Activated CD8-positive, alpha-beta memory T cell treated with anti-CD3 and anti-CD28 coated beads, Interleukin-2, amount 50 U/mL, for 24 hours (primary cell): ENCODE measurements around the gene UNC80.

Source experiments
- DNase-seq: peaks from one replicate; pipeline ENCODE4 v3.0.0-alpha.2; 2020; ENCODE audit errors: extremely low read depth

The UNC80 gene

DNA sequence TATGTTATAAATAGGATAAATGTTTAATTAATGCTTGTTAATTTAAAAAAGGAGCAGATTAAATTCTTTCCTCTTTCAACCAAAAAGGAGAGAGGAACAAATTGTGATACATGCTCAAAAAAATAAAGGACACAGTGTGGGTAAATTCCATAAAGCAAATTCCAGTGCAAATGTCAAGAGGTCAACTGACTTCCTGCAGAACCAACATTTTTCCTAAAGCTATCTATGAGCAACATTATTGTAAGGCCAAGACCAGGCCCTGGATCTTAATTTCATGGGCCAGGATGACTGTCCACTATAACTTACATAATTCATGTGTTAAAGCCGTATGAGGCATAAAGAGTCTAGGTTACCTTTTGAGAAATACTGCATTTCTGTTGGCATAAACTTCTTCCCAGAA, 136.9 kb downstream of the UNC80 start:
- no peak for DNase-seq

DNA sequence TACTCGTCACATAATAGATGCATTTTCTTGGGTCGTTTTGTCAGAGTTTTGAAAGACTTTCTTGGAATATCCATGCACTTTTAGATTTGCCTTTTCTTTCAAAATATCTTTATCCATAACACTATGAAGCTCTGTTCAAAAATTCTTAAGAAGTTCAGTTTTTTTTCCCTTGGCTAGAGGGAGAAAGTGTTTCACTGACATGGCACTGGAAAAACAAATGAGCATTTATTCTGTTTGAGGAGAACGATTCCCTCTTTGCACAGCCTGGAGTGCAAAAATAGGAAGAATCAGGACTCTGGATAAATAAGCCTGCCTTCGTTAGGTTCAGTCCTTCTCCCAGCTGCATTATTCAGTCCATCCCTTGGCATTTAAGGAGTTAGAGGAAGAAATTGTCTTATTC, 139.9 kb downstream of the UNC80 start:
- no peak for DNase-seq

DNA sequence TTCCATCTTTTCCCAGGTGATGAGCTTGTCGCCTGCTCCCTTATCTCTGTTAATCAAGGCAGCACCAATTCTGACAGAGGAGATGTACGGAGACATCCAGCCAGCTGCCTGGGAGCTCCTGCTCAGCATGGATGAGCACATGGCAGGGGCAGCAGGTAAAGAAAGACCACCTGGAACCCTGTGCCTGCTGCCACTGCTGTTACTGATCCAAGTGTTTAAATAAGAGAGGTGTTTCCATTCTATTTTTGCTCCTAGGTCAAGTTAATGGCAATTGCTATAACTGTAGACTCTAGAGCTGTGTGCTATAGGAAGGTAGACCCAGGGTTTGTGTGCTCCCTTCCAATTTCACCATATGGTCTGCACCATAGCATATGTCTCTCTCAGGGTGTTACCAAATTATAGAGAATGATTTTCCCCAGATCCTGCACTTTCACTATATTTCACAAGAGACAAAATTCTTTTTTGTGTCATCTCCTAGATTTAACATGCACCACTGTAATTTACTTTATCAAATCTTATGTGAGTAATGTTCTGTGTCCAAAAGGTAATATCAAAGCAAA, 142.2 kb downstream of the UNC80 start:
- no peak for DNase-seq

DNA sequence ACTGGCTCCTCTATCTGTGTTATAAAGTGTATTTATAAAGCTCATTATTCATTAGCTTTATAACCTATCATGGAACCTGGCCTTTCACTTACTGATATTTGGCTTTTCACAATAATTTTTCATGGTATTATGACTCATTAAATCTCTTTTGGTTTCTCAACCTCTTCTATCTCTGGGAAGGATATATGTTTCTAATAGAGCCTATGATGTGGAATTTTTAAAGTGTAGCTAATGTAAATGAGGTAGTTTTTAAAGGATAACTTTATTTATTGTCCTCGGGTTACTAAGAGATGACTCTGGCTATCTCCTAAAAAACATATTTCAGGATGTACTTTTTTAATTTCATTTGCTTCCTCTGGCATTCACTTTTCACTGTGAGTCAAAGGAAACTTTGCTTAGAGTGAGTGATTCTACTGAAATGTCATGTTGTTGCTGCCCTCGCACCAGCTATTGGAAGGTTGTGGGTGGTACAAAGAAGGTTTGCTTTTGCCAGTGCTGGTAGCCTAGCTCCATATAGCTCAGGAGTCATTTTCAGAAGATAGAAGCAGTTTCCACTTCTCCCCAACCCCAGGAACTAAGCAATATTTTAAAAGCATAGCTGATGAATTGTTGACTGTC, 145.6 kb downstream of the UNC80 start:
- DNase-seq, result no peak

DNA sequence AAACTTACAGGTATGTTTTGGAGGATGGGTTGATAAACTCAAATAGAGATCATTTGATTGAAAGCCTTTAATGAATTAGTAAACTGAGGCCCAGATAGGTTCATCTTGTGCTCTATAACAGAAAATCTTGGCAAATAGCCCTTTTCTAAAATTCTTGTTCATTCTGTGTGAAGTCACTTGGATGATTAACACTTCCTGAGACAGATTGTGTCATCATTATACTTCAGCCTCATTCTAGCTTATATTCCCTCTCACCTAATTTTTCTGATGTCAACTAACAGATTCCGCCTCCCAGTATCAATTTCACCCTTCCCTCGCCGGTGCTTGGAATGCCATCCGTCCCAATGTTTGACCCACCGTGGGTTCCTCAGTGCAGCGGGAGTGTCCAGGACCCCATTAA, 146.6 kb downstream of the UNC80 start:
- no peak for DNase-seq

DNA sequence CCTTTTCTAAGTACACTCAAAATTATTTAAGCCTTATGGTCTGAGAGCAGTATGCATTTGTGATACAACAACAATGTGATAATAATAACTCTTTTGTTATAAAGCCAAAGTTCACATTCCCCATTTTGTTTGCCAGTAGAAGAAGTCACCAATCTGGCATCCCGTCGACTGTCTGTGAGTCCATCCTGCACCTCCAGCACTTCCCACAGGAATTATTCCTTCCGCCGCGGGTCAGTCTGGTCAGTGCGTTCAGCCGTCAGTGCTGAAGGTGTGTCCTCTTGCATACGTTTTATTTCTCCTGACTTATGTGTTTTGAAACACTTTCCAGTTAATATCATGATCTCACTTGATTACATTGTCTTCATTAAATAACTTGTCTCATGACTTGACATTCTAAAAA, 150.5 kb downstream of the UNC80 start:
- no peak for DNase-seq

DNA sequence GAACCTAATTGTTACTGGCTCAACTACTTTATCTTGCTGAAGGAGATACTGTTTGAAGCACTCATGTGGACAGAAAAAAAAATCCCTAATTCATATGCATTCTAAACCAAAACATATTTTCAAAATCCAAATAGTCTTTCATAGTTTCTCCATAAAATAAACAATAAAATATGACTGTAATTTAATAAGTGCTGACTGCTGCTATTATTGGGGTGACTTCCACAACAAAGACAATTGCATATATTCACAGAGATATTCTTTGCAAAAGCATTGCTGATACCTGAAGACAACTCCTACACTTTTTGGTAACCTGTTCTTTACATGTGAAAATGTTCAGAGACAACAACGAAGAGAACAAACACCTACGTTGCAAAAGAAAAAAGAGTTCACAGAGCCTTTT, 157.7 kb downstream of the UNC80 start:
- no peak for DNase-seq

DNA sequence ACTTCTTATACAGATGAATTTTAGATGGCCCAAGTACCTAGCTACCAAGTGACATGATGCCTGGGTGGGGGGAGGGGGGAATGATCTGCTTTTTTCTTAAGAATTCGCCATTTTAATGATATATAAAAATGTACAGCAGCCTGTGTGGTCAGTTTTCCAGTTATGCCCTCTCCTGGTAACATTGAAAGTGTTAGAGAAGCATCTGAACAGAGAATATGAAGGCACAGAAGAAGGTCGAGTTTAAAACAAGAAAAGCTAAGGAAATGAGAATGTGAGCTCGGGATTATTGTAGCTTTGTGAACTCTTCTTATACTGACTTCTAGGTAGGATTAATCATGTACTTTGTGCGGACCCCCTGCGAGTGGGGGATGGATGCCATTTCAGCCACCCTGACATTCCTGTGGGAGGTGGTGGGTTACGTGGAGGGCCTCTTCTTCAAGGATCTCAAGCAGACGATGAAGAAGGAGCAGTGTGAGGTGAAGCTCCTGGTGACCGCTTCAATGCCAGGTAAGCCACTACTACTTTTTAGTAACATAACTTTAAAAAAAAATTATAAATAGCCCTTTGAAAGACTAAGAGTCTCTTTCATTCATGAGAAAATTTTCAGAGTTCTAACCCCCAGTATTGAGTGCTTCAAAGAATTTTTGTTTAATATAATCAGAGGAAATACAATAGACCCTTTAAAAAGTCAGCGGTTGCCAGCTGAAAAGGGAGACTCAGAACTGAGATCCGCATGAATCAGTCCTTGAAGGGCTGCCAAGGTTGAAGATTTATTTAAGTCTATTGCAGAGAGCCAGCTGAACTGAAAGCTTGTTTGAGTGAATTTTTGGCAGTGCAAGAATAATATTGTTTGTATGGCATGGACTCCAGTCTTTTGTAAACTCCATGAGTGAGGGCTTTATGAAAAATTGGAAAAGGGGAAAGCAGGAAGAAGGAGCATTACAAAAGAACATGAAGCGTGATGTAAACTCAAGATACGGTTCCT, 162.2 kb downstream of the UNC80 start:
- no peak for DNase-seq

DNA sequence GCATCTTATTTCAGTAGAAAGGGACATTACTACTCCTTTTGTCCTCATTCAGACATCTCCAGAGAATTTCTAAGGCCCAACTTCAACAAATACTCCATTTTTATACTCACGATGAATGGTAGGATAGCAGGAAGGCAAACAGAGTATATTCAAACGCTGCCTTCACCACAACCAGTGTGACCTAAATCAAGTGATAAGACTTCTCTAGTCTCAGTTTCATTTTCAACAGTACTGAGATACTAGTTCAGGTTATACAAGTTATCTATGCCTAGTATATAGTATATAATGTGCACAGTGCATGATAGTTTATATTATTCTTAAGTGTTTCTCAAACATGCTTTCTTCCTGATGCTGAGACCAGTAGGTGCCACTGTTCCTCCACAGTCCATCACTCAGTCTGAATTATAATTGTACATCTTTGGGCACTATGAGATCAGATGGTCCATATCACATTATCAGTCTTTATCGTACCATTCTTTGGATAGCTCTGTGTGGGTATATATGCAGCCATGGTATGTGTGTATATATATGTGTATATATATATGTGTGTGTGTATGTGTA, 164.6 kb downstream of the UNC80 start:
- no peak for DNase-seq

DNA sequence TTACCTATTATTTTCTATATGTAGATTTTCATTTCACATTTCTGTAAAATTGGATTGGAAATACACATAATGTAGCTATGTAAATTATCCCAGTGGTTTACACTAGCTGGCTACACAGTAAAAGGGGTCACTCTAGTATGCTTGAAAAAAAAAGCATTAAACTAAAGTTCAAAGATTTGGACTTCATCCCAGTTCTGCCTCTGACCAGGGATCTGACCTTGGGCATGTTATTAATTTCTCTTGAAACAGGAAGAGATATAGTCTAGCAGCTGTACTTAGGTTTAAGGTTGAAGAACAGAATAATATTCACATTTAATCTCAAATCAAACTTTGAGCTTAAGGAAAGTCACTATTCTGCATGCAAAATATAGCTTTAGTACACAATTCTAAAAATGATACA, 166.3 kb downstream of the UNC80 start:
- no peak for DNase-seq

DNA sequence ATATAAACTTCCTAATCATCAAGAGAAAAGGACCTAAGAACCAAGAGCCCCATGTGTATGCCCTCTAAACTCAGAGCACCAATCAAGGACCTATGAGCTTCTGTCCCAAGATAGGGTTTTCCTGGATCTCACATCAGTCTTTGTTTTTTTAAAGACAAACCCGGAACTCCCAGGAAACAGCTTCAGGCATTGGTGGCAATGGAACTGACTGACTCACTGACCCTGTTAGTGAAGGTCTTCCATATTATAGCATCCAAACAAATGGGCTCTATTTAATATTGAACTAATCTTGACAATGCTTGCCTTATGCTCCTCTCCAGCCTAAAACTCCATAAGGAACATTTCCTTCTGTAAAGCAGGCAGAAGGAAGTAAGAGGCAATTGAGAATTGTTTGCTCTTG, 167.3 kb downstream of the UNC80 start:
- no peak for DNase-seq

DNA sequence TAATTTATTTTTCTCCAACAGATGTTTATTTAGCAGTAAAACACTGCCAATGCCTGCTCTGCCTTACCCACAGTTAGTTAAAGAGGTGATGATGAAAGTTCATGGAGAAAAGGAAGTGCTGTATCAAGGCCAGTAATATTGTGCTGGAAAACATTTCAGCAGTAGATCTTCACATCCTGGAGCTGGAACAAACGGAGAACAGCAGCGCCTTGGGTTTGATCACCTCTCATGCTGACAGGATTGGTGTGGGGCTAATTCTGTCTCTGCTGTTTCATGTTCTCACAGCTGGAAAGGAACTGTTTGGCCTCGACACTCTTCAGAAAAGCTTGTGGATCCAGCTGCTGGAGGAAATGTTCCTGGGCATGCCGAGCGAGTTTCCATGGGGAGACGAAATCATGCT, 169.3 kb downstream of the UNC80 start:
- no peak for DNase-seq

DNA sequence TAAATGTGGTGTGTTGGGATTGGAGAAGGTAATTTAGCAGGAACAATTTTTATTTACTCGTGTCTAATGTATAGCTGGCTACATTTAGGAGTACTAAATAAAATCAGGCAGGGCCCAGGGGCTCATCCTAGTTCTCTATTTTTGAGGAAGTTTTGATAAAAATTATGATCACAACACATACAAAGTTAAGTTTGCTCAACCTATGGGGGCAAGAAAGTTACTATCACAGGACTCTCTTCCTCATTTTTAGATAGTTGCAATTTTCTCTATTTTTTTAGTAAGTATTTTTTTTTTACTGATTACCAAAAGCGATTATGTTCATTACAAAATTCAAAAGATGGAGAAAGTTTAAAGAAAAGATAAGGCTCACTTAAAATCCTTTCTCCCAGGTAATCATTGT, 170.8 kb downstream of the UNC80 start:
- DNase-seq, result no peak

DNA sequence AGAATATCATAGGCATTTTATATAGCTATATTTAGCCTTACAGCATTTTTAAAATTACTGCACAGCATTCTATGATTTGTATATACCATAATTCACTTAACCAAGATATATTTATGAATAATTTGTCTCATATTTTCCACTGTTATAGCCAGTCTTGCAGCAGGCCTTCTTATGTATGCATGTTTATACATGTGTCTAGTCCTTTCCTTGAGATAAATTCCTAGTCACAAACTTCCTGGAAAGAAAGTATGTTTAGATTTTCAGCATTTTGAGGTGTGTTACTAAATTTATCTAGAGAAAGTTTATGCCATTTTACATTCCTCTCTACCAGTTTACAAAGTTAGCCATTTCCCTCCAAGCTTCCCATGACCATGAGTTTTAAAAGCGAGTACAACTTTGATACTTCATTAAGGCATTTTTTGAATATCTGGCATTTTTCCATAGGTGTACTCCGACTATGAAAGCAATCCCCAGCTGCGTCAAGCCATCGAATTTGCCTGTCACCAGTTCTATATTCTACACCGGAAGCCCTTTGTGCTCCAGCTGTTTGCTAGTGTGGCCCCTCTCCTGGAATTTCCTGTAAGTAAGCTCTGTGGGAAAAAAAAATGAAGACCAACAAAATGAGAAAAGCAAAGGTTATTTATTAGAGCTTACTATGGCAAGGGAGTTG, 171.4 kb downstream of the UNC80 start:
- no peak for DNase-seq

DNA sequence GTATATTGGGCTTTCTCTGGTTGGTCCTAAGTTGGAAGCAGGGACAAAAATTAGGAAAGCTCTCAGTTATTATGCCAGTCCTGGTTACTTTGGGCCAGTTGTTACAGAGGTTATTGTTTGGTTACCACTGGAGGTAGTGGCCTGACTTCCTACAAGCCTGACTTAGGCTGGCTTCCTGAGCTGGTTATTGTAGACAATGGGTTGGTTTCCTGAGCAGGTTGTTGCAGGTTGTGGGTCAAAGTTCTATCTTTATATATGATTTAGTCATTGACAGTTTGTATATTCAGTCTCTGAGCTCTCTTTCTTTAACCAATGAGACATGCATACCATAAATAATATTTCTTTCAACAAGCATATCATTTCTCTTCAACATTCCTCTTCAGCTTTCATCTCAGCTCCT, 172.1 kb downstream of the UNC80 start:
- DNase-seq, result no peak

DNA sequence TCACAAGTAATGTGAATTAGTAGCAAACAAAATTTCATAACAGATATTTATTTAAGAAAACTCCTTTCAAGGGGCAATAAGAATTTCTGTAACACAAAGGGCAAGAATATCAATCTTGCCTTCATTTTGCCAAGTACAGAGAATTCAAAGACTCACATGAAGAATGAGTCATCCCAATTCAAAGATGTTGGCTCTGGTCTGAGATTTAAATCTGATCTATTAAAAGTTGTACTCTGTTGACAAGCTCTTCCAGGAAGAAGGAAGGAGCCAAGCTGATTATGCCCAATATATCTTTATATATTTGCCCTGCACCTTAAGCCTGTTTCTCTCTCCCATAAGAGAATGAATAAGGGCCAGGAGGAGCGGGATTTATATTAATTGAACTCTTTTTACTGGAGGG, 174.9 kb downstream of the UNC80 start:
- no peak for DNase-seq

DNA sequence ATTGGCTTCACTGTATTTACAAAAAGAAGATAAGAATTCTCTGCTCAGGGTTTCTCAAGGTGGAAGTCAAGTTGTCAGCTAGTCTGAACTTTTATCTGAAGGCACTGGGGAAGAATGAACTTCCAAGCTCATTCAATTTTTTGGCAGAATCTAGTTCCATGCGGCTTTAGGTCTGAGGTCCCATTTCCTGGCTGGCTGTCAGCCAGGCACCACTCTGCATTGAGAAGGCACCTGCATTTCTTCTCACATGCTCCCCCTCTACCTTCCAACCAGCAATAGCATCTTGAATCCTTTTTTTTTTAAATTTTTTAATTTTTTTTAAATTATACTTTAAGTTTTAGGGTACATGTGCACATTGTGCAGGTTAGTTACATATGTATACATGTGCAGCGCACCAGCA, 184.6 kb downstream of the UNC80 start:
- no peak for DNase-seq

DNA sequence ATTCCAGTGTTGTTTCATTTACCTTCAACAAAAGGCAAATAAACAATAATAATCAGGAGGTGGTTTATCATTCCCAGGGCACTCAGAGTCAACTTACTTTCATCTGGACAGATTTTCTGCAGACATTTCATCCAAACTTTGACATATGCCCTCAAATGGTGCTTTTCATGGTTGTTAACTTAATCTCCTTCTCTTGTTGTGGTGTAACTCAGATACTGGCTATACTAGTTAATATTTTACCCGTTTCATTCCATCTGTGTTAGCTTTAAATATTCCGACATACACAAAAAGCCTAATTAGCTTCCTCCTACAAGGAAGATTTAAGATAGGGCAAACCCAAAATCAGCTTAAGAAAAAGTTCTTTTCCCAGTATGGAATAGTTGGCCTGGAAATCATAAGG, 186.4 kb downstream of the UNC80 start:
- DNase-seq, result no peak

DNA sequence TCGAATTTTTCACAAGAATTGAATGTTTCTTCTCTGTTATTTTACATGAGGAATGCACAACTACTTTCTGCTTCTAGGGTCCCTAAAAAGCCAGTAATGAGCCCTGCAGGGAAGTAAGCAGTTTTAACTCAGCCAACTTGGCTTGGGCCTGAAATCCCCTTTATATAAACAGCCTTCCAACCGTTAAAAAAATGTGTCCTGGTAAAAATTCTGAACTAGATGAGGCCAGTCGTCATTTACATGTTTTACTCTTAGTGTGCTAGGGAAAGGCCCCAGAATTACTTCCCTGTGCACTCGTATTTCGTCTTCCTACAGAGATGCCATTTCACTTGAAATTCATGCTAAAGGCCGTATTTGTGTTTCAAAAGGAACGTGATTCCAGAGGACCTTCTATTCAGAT, 188.4 kb downstream of the UNC80 start:
- DNase-seq, result no peak

DNA sequence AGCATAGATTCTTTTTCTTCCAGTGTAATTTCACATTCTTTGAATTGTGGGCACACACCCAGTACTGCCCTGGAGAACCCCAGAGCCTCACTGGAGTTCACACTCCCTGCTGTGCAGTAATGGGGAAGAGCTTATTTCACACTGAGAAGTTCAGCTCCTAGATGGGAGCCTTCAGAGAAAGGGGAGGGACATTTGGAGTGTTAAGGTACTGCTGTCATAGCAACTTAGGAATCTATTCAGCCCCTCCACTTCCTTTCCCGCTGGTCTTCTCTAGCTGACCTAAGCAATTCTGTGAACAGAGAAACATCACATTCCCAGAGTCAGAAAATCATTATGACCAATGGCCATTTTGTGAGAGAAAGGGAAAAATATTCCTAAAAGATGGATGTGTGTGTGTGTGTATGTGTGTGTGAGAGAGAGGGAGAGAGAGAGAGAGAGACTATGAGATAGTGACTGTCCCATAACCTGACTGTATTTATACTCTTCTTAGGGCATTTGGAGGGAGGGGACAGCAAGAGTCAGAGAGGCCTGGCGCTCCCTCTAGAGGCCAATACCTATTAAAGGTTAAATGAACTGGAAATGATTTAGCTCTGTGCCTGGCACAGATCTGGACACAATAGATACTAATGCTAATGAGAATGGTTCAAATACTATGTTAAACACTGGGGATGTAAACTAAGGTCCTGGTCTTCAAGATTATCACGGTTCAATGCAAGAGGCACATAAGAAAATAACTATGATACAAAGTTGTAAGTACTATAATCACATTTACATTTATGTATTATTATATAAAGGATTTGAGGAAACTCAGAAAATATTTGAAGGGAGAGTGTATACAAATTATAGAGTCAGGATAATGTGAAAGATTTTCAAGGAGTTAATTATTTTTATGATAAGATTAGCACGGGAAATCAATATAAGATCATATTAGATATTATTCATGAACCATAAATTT, 189.3 kb downstream of the UNC80 start:
- peak; percentile 2 for DNase-seq

DNA sequence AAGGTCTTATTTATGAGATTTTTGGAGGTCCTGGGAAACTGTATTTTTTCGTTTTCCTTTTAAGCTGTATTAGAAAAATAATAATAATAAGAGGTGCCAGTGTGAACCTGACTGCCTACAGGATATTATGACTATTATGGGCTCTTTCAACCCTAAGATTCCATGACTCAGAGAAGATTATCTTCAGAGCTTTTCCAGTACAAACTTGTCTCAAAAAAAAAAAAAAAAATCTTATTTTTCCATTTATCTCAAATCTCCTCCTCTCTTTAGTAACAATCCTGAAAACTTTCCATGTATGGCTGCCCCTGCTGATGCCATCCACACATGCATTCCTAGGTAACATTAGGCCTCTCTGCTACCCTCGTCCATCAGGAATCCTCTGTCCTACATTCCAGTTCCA, 194.1 kb downstream of the UNC80 start:
- no peak for DNase-seq
